Fibroblast of gingiva (primary cell): Measurements from ENCODE around the gene ODF2L.

Source experiments
- DNase-seq: peaks from one replicate; pipeline ENCODE4 v3.0.0-alpha.2; 2011; ENCODE audit warnings: low read depth

ODF2L gene

GRCh38 chr1:86318436-86318835 lies 77.7 kb downstream of the ODF2L start:
- no peak for DNase-seq

GRCh38 chr1:86317926-86318325 lies 78.2 kb downstream of the ODF2L start:
- DNase-seq = no peak

- DNase-seq = no peak
These were observed 90.4 kb downstream of the ODF2L start for GRCh38 chr1:86305731-86306130.

- no peak for DNase-seq
These were observed 93.0 kb downstream of the ODF2L start for GRCh38 chr1:86303041-86303690.
